Fibroblast of lung (primary cell): Measurements from ENCODE around the gene ASB15. TPM values are rescaled to one million over a fixed set of nuclear protein-coding genes. Genes with fewer than 3 reads are reported as not detected.

Experiments used
- DNase-seq, 2 donors: peaks; one replicate each; pipeline versions ENCODE4 v3.0.0 to v3.0.0-alpha.2; 2010; ENCODE audit warnings: low read depth in 2 of 2
- H2AFZ ChIP-seq: 2 replicates; pipeline ENCODE4 v1.5.1; 2012; ENCODE audit warnings: low read length, control low read depth, inconsistent platforms
- H3K27ac ChIP-seq: 2 replicates; pipeline ENCODE4 v1.5.1; 2011; ENCODE audit warnings: low read length, control low read depth; ENCODE audit not compliant: insufficient read depth
- H3K27me3 ChIP-seq: 2 replicates; pipeline ENCODE4 v1.5.1; 2011; ENCODE audit warnings: mild to moderate bottlenecking, low read length; ENCODE audit not compliant: control insufficient read depth, insufficient read depth
- H3K36me3 ChIP-seq: 2 replicates; pipeline ENCODE4 v1.5.1; 2011; ENCODE audit warnings: low read length; ENCODE audit not compliant: control insufficient read depth, insufficient read depth
- H3K4me1 ChIP-seq: 2 replicates; pipeline ENCODE4 v1.5.1; 2011; ENCODE audit warnings: low read length; ENCODE audit not compliant: control insufficient read depth, insufficient read depth; ENCODE audit errors: extremely low read depth
- H3K4me2 ChIP-seq: 2 replicates; pipeline ENCODE4 v1.5.1; 2011; ENCODE audit warnings: low read length, control low read depth; ENCODE audit not compliant: insufficient read depth; ENCODE audit errors: extremely low read depth
- H3K4me3 ChIP-seq, 4 experiments: fragments of 200-600 bp in 1 of 4; sonication (generic) in 1 of 4; replicated peaks in 1 of 4; 2 replicates each; pipeline ENCODE4 v1.5.1; 2011 to 2016; ENCODE audit warnings: low read length in 4 of 4, low read depth in 3 of 4, mild to moderate bottlenecking in 3 of 4, control low read depth in 2 of 4, inconsistent platforms in 1 of 4, mixed read lengths in 1 of 4; ENCODE audit not compliant: insufficient read depth in 1 of 4; ENCODE audit errors: control extremely low read depth in 1 of 4
- H3K79me2 ChIP-seq: 2 replicates; pipeline ENCODE4 v1.5.1; 2012; ENCODE audit warnings: mild to moderate bottlenecking, low read length, inconsistent platforms; ENCODE audit not compliant: control insufficient read depth, insufficient read depth
- H3K9ac ChIP-seq: 2 replicates; pipeline ENCODE4 v1.5.1; 2011; ENCODE audit warnings: mild to moderate bottlenecking, low read length, control low read depth; ENCODE audit not compliant: insufficient read depth
- H3K9me3 ChIP-seq: 2 replicates; pipeline ENCODE4 v1.5.1; 2012; ENCODE audit warnings: low read depth, low read length; ENCODE audit not compliant: control insufficient read depth, insufficient read depth
- H4K20me1 ChIP-seq: 2 replicates; pipeline ENCODE4 v1.5.1; 2011; ENCODE audit warnings: low read length; ENCODE audit not compliant: control insufficient read depth, insufficient read depth; ENCODE audit errors: extremely low read depth
- CTCF ChIP-seq, 2 donors: IDR thresholded peaks in 1 of 2; conservative IDR thresholded peaks in 1 of 2; 1 replicate in 1 of 2; 2 replicates in 1 of 2; pipeline ENCODE4 v1.5.1; 2011 to 2012; ENCODE audit warnings: low read length in 2 of 2, control low read depth in 1 of 2, inconsistent platforms in 1 of 2, low read depth in 1 of 2, mild to moderate bottlenecking in 1 of 2
- EZH2 ChIP-seq: IDR thresholded peaks from 2 replicates; pipeline ENCODE4 v1.5.1; 2012; ENCODE audit warnings: low read length, control low read depth, mild to moderate bottlenecking; ENCODE audit errors: missing control alignments
- polyA plus RNA-seq, 2 donors: library from polyadenylated mRNA; depleted of rRNA in 1 of 2; stranded (reverse) in 1 of 2; unstranded in 1 of 2; fragments of >200 nt; gene quantifications; 2 replicates each; pipeline ENCODE4 v1.2.1, GENCODE V29; 2011 to 2012; ENCODE audit warnings: missing spikeins in 1 of 2
- total RNA-seq: library from RNA; depleted of rRNA; stranded (reverse); fragments of >200 nt; gene quantifications from 2 replicates; pipeline ENCODE4 v1.2.1, GENCODE V29; 2014

Gene ASB15
- total and polyA plus RNA-seq, 2 donors (not counting 1 experiment from before 2014, with no cell fraction given) = not detected

- Histone ChIP-seq H3K9ac (no peak overlapping the region), H3K27me3 (no peaks in the 10 kb centered on the region), H3K4me2 (no peak overlapping the region), H4K20me1 (no peaks in the 10 kb centered on the region), H2AFZ (no peak overlapping the region), H3K36me3 (no peaks in the 10 kb centered on the region), H3K4me1 (peaks cover 2% of the 10 kb centered on the region), H3K79me2 (no peaks in the 10 kb centered on the region), H3K27ac (no peak overlapping the region), H3K9me3 (no peaks in the 10 kb centered on the region), H3K4me3 (no peak overlapping the region)
- no peak for DNase-seq
- TF ChIP-seq CTCF (conservative IDR thresholded peaks at IDR 0.05 in 1 of 2, IDR thresholded peaks at IDR 0.05 in 1 of 2; ENCODE audit: low read depth in 1 of 2, low read length in 2 of 2) (no peak), EZH2 (no peak)
These were observed 75.6 kb downstream of the ASB15 start for GRCh38 chr7:123677061-123677715.

- H2AFZ ChIP-seq = no peak overlapping the region
- peaks cover 2% of the 10 kb centered on the region for H3K4me1 ChIP-seq
- no peak overlapping the region for H3K9ac ChIP-seq
- no peaks in the 10 kb centered on the region for H3K79me2 ChIP-seq
- no peak for TF ChIP-seq EZH2
- TF ChIP-seq CTCF (conservative IDR thresholded peaks at IDR 0.05 in 1 of 2, IDR thresholded peaks at IDR 0.05 in 1 of 2; ENCODE audit: low read depth in 1 of 2, low read length in 2 of 2) = no peak
- H3K4me3 ChIP-seq = no peak overlapping the region
- DNase-seq = no peak
- no peaks in the 10 kb centered on the region for H3K27me3 ChIP-seq
- no peaks in the 10 kb centered on the region for H3K36me3 ChIP-seq
- no peak overlapping the region for H3K27ac ChIP-seq
- no peak overlapping the region for H3K4me2 ChIP-seq
- no peaks in the 10 kb centered on the region for H3K9me3 ChIP-seq
- no peaks in the 10 kb centered on the region for H4K20me1 ChIP-seq
These were observed 78.0 kb downstream of the ASB15 start for GRCh38 chr7:123679614-123680013.

DNA sequence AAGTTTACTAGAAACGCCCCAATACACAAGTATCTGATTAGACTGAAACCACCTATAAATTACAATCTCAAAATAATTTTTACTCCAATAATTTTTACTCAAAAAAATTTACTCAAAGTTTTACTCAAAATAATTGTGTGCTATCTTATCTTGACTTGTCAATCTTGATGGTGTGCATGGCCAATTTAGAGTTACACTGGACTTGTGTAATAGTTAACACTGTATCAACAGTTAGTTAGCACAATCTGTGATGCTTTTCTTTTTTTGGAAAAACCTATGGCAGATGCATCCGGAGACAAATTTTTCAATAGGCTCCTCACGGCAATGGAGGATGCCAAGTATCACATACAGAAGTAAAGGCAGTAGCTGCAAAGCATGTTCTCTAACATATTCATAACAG lies 79.0 kb downstream of the ASB15 start:
- TF ChIP-seq EZH2 (no peak), CTCF (conservative IDR thresholded peaks at IDR 0.05 in 1 of 2, IDR thresholded peaks at IDR 0.05 in 1 of 2; ENCODE audit: low read depth in 1 of 2, low read length in 2 of 2) (no peak)
- Histone ChIP-seq H3K27ac (no peak overlapping the region), H3K27me3 (no peaks in the 10 kb centered on the region), H3K4me2 (no peak overlapping the region), H3K4me3 (no peak overlapping the region), H3K36me3 (no peaks in the 10 kb centered on the region), H3K9me3 (no peaks in the 10 kb centered on the region), H3K79me2 (no peaks in the 10 kb centered on the region), H4K20me1 (no peaks in the 10 kb centered on the region), H2AFZ (no peak overlapping the region), H3K4me1 (peaks cover 2% of the 10 kb centered on the region), H3K9ac (no peak overlapping the region)
- no peak for DNase-seq
